Ascending aorta (tissue), 2 donors: Measurements from ENCODE around the gene TLE3. TPM values are rescaled to one million over a fixed set of nuclear protein-coding genes. Genes with fewer than 3 reads are reported as not detected.

Experiments
- DNase-seq, 2 donors: peaks; one replicate each; pipeline ENCODE4 v3.0.0-alpha.2; 2019; ENCODE audit warnings: low spot score in 2 of 2
- H3K27ac ChIP-seq, 2 donors: fragments of 200-600 bp; sonication (generic); one replicate each; pipeline ENCODE4 v1.5.1; 2016 to 2017; ENCODE audit warnings: mild to moderate bottlenecking in 1 of 2
- H3K27me3 ChIP-seq: fragments of 200-600 bp; sonication (generic); one replicate; pipeline ENCODE4 v1.5.1; 2017
- H3K36me3 ChIP-seq, 2 donors: fragments of 200-600 bp; sonication (generic); one replicate each; pipeline ENCODE4 v1.5.1; 2016
- H3K4me1 ChIP-seq, 2 donors: fragments of 200-600 bp; sonication (generic); one replicate each; pipeline ENCODE4 v1.5.1; 2016 to 2017; ENCODE audit warnings: mild to moderate bottlenecking in 1 of 2
- H3K4me3 ChIP-seq, 2 donors: fragments of 200-600 bp; sonication (generic); one replicate each; pipeline ENCODE4 v1.5.1; 2016 to 2017; ENCODE audit warnings: mild to moderate bottlenecking in 1 of 2
- H3K9me3 ChIP-seq, 2 donors: fragments of 200-600 bp; sonication (generic); one replicate each; pipeline ENCODE4 v1.5.1; 2016
- CTCF ChIP-seq, 3 experiments: fragments of 200-600 bp in 2 of 3; fragments of 450-650 bp in 1 of 3; sonication (generic) in 2 of 3; IDR thresholded peaks; one replicate each; pipeline ENCODE4 v1.5.1; 2016 to 2019; ENCODE audit warnings: antibody characterized with exemption in 3 of 3, mild to moderate bottlenecking in 1 of 3, moderate library complexity in 1 of 3
- intact Hi-C: fragments of 100-400 bp; cut with DNase I; formaldehyde crosslinking; loops from one replicate; pipeline ENCODE4 v1.15.1; 2023
- total RNA-seq: library from RNA; depleted of rRNA; stranded (reverse); fragments of >200 nt; gene quantifications from one replicate; pipeline ENCODE4 v1.1.0, GENCODE V29; 2016

TLE3 gene
- total RNA-seq, 1 donor from 2014 or later, result 76.4 TPM

DNA sequence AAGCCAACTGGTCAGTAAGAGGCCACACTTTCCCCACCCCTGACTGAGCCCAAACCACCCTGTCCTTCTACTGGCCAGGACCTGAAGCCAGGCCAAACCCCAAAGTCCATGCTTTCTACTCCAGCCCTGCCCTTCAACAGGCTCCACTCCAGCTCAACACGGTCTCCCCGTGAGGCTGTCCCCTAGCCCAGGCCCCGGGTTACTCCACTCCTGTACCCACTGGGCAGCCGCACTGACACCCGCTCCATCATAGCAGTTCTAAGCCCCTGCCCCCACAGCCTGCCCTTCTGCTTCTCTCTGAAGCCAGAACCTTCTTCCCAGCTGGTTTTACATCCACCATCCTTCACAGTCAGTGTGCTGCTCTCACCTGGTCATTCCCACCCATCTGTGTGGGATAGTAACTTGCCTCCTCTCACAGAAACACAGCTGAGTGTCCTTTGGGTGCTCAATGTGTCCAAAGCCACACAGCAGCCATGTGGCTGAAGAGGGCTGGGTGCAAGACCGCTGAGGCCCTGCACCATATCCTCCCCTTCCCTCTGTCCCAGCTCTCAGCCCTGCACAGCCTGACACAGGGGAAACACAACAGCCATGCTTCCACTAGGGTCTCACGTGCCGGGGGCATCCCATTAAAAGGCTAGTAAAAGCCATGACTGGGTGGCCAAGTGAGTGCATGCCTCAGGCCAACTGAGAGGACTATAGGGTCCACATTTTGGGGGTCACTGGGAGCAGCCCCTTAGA lies 38.1 kb downstream of the TLE3 start:
- intact Hi-C loops, result no loop called here
- Histone ChIP-seq H3K4me1 (no peaks in the 10 kb centered on the region), H3K9me3 (no peaks in the 10 kb centered on the region), H3K27ac (no peak overlapping the region), H3K36me3 (peaks cover 72 to 93% of the 10 kb centered on the region in 2 donors), H3K27me3 (no peaks in the 10 kb centered on the region), H3K4me3 (no peak overlapping the region)
- no peak for TF ChIP-seq CTCF (IDR thresholded peaks at IDR 0.05)
- DNase-seq, result no peak

DNA sequence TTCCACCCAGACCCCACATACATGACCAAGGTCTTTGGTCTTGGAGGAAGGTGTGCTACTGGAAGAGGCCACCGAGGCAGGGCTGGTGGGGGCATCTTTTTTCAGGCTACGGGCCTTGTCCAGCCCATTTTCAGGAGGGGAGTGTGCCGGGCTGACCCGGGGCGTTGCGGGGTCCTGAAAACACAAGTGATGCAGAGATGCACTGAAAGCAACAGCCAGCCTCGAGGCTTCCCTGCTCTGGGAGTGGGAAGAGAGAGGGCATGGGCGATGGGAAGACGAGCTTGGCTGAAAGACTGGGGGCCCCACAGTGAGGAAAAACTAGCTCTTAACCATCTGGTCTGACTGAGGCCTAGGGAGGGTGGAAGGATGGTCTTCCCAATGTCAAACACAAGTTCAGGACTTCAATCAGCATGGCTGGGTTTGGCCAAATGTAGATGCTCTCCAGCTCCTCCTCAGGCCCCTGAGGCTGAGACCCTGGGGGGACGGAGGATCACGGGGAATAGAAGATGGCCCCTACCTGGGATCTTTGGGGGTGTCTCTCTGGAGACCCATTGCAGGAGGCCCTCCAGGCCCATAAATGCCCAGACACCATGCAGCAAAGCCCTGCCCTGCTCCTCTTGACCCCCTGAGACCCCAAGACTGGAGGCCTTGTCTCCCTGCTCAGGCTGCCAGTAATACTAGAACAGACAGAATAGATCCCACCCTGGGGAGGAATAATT lies 38.9 kb downstream of the TLE3 start:
- H3K9me3 ChIP-seq, result no peaks in the 10 kb centered on the region
- no peak overlapping the region for H3K27ac ChIP-seq
- H3K27me3 ChIP-seq, result no peaks in the 10 kb centered on the region
- TF ChIP-seq CTCF (IDR thresholded peaks at IDR 0.05), result no peak
- intact Hi-C loops, result no loop called here
- no peaks in the 10 kb centered on the region for H3K4me1 ChIP-seq
- no peak overlapping the region for H3K4me3 ChIP-seq
- DNase-seq, result no peak
- peaks cover 81 to 95% of the 10 kb centered on the region in 2 donors for H3K36me3 ChIP-seq

DNA sequence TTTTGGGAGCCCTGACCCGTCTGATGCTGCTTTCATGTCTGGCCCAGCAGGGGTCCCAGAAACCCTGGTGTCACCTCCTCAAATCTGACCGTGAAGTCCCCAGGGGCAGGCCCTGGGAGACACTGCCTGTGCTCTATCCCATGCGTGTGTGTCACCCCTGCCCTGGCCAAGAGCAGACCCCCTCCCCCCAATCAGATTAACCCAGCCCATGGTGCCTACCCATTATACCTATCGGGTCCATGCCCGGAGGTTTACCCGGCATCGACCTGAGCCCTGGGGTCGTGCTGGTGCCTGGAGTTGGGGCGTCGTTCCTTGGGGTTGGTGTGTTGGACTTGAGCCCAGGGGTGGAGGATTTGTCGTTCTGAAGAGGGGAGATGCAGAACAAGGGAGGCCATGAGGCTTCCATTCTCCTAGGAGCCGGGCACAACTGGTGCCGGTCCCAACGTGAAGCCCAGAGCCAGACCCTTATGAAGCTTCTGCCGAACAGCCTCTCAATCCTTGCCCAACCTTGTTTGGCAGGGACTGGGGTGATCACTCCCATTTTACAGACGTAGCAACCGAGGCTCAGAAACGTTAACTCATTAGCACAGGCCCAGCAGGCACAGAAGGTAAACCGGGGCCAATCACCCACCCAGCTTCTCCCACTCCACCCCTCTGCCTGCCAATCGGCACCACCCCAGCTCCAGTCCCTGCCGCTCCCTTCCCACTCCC lies 39.6 kb downstream of the TLE3 start:
- no peaks in the 10 kb centered on the region for H3K9me3 ChIP-seq
- no peak for DNase-seq
- no peak overlapping the region for H3K4me3 ChIP-seq
- no peaks in the 10 kb centered on the region for H3K4me1 ChIP-seq
- intact Hi-C loops, result no loop called here
- H3K27me3 ChIP-seq, result no peaks in the 10 kb centered on the region
- H3K36me3 ChIP-seq, result peaks cover 85 to 93% of the 10 kb centered on the region in 2 donors
- H3K27ac ChIP-seq, result no peak overlapping the region
- no peak for TF ChIP-seq CTCF (IDR thresholded peaks at IDR 0.05)

DNA sequence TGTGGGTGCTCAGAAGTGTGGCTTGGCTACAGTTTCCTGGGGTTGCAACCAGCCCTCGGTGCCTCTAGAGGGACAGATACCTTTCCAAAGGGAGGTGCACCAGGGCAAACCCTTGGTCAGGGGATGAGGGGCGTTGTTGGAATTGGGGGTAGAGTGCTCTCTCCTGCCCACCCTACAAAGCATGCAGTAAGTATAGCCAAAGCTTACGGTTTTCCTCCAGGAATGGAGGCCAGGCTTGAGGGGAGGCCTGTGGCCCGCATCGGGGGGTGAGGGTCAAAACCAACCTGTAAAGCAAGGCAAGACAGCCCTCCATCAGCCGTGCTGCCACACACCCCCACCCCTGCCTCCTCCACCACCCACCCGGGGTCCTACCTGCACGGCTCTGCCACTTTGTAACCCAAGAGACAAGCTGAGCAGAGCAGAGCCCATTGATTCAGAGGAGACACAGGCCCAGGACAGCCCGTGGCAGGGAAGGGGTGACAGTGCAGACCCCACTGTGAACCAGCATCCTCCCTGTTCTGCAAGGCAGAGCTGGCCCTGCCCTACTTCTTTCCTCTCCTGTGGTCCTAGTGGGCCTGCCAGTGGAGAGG lies 41.5 kb downstream of the TLE3 start:
- intact Hi-C loops, result no loop called here
- no peak for DNase-seq
- Histone ChIP-seq H3K36me3 (peaks cover 94 to 99% of the 10 kb centered on the region in 2 donors), H3K9me3 (no peaks in the 10 kb centered on the region), H3K4me1 (no peaks in the 10 kb centered on the region), H3K27ac (no peak overlapping the region), H3K4me3 (no peak overlapping the region), H3K27me3 (no peaks in the 10 kb centered on the region)
- TF ChIP-seq CTCF (IDR thresholded peaks at IDR 0.05), result no peak

DNA sequence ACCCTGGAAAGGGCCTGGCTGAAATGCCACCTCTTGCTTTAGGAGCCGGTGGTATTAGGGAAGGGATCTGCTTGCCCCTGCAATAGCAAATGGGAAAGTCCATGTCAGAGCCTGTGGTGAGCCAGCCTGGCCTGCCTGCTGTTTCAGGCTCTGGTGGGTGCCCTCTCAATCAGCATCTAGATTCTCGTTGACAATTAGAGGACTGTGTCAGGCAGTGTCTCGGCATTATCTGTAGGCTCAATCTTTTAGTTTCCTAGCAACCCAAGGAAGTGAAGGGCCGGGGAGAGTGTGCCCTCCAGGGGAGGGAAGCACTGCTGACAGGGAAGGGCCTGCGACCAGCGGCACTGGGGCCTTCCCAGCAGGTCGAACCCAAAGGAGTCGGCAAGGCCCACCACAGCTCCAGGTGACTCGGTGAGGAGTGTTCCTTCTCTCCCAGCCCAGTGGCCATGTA lies 42.1 kb downstream of the TLE3 start:
- no peak for DNase-seq

More for the DNA sequence above, 42.1 kb downstream of the TLE3 start:
- H3K36me3 ChIP-seq, result peaks cover 95 to 99% of the 10 kb centered on the region in 2 donors
- no peak for TF ChIP-seq CTCF (IDR thresholded peaks at IDR 0.05)
- no peak overlapping the region for H3K4me3 ChIP-seq
- H3K27me3 ChIP-seq, result no peaks in the 10 kb centered on the region
- H3K4me1 ChIP-seq, result no peaks in the 10 kb centered on the region
- H3K9me3 ChIP-seq, result no peaks in the 10 kb centered on the region
- no peak overlapping the region for H3K27ac ChIP-seq
- intact Hi-C loops, result no loop called here
